TTC549 (cell line): ENCODE results near the gene KCNQ1.

ENCODE experiments used
- FAIRE-seq: peaks from 2 replicates; lab custom pipeline; 2012; peaks lifted over from hg19 to GRCh38; lab: Jason Lieb, UNC

Gene KCNQ1

DNA sequence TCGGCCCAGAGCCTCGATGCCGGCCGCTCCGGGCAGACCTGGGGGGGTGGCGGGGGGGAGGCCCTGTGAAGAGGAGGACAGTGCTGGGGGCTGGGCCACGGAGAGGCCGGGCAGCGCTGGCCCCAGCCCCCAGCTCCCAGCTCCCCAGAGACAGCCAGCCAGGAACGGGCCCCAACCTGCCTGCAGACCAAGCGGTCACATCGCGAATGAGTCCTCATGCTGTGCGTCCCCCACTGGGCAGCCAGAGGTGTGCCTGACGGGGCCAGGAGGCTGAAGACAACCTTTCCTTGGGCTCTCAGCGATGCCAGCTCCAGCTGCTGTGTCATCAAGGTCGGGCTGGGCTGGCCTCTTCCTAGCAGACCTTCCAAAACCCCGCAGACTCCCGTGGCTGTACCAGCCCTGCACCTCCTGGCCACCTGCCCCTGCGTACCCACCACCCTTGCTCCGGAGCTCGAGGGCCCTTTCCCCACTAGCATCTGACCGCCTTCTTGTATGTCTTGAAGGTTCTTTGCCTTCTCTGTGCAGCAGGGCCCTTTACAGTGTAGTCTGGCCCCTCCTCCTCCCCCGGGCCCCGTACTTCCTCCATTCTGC, 352.4 kb downstream of the KCNQ1 start:
- FAIRE-seq = no peak

DNA sequence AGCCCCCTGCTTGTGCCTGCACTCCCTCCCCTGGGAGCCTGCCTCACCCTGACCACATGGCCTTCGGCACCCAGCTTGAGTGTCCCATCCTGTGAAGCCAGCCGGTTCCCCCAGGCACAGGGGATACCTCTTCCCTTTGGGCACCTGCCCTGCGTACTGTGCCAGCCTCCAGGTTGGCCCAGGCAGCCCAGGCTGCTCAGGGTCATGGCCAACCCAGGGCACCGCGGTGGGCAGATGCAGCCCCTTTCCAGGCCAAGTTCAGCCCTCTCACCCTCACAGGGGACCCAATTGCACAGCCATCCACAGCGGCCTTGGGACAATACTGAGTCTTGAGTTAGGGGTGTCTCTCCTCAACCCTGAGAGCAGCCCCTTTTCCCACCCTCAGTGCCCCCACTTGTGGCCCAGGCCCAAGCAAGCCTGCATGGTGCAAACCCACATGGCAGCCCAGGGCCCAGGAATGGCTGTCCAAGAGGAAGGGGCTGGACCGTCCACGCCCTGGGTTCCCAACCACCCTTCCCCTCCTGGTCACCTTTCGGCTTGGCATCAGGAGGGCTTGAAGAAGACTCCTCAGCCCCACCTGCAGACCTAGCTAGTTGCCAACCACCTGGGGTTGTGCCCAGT, 353.0 kb downstream of the KCNQ1 start:
- FAIRE-seq = no peak

DNA sequence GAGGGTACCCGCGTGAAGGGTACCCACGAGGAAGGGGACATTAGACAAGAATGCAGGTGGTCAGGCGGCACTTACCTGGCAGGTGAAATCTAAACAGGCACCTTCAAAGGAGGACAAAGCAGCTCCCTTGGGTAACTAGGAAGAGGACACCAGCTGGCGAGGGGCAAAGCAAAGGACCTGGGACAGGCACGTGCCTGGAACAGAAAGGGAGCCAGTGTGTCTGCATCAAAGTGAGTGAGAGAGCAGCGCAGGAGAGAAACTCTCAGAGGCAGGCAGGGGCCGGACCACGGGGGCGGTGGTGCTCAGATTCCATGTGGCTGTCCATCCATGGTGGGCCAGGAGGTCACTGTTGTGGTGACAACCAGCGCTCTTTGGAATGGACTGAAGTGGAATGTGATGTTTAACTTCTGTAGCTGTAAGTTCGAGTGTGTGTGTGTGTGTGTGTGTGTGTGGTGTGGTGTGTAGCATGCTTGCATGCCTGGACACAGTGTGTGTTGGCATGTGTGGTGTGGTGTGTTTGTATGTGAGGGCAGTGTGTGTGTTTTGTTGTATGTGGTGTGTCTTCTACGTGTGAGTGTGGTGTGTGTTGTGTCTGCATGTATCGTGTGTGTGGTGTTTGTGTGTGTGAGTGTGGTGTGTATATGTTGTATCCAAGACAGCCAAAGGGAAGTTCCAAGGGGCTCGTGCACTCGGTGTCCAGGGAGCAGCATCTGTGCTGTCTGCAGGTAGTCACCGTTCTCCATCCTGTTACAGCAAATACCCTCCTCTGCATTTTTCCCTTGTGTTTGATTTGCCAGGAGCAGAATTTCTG, 354.3 kb downstream of the KCNQ1 start:
- FAIRE-seq = no peak

DNA sequence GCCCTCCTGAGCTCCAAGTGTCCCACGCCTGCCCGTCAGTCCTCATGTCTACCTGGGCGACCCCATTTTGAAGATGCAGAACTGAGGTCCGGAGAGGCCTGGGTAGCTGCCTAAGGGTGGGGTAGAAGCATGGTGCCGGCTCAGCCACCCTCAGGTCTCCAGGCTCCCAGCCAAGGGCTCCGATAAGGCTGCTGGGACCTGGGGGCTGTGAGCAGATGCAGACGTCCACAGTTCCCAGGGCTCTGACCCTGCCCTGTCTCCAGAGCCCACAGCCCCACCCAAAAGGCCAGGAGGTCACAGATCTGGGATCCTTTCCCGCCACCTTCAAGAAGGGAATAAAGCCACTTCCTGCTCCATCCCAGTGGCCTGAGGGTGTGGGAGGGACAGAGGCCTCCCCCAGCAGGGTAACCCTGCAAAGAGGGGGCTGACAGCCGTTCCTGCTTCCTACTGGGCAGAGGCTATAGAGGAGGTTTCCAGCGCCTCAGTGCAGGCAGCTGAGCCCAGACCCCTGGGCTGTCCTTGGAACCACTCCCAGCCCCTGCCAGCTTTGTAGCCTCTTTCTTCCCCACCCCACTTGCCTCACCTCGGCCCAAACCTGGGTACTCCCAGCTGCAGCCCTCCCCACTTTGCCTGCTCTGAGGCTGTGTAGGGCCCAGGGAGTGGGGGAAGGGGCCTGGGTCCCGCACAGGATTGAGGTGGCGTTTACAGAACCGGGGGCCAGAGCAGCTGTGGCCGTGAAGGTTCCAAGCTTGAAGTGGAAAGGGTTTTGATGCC, 355.3 kb downstream of the KCNQ1 start:
- no peak for FAIRE-seq

DNA sequence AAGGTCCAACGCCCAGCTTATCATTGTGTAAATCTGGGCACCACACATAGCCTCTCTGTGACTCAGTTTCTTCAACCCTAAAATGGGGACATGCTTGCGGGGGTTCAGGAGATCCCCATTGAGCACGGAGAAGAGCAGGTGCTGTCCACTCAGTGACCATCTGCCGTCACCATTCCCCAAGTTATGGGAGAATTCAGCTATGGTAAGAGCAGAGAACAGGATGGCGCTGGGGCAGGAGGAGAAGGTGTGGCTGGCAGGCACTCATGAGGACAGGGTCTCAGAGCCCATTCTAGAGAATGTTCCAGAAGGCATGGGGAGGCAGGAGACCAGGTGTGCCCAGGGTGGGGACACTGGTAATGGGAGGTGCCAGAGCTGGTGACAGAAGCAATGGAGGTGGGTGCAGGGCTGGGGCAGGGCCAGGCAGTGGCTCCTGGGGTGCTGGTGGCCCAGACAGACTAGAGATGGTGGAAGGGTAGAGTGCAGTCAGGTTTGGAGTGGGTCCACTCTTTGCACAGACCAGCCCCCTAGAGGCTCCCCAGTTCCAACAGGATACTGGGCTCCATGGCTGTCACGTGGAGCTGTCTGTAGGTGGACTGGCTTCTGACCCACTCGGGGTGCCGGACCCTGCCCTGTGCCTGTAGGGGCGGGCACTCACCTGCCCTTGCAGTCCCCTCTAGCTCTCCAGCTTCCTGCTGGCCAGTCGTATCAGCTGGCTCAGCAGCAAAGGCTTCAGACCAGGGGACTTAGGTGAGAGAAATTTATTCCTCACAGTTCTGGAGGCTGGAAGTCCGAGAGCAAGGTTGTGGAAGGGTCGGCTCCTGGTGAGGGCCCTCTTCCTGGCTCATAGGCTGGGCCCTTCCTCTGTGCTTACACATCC, 356.1 kb downstream of the KCNQ1 start:
- no peak for FAIRE-seq

DNA sequence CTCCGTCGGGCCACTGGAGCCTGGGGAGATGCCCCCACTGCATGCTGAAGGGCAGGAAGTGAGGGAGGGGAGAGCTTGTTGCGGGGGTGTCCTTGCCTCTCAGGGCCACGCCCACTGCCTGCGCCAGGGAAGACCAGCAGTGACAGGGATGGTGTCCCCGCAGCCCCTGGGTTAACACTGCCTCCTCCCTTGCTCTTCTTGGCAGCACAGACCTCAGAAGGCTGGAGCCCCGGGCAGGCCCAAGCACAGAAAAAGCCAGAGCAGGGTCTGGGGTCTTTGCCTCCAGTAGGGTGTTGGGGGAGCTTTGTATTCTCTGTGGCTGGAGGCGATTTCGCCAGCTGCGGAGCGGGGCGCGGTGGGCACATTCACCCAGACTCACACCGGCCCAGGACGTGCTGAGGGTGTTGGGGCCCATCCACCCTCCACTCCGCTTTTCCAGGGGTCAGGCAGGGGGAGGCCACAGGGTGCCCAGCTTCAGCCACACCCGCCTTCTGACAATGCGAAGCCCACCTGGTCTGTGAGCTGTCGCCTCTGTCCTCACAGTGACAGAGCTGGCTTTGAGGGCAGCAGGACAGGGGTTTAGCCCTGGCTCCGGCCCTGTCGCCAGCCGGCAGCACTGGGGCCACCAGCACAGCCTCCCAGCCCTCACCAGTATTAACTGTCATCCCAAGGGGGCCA, 357.0 kb downstream of the KCNQ1 start:
- no peak for FAIRE-seq

DNA sequence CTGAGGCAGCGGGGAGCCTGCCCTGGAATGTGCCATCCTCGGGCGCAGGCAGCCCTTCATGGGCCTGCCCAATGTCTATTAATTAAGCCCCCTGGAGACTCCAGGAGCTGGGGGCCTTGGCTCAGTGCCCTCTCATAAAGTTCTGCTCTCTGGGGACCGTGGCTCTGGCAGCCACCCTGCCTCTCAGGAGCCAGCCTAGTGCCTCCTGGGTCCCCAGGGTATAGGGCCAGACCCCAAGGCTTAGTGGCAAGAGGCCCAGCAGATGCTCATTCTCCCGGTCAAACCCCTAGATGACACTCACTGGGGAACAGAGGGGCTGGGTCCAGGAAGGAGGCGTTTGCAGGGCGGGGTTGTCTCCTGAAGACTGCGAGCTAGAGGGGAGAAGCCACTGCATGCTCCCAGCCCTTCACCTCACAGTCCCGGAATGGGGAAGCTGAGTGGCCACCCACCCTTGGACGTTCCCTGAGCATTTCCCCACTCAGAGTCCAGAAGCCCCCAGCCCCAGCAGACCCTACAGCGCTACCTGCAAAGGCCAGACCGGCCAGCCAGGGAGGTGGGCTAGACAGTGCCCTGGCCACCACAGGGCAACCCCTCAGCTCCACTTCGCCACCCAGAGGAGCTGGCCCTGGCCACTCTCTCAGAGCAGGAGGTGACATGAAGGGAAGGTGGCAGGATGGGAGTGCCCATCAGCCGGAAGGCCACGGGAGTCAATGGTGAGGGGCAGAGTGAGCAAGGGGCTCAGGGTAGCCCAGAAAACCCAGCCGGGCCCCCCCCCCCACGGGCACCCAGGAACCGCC, 357.8 kb downstream of the KCNQ1 start:
- FAIRE-seq = no peak

DNA sequence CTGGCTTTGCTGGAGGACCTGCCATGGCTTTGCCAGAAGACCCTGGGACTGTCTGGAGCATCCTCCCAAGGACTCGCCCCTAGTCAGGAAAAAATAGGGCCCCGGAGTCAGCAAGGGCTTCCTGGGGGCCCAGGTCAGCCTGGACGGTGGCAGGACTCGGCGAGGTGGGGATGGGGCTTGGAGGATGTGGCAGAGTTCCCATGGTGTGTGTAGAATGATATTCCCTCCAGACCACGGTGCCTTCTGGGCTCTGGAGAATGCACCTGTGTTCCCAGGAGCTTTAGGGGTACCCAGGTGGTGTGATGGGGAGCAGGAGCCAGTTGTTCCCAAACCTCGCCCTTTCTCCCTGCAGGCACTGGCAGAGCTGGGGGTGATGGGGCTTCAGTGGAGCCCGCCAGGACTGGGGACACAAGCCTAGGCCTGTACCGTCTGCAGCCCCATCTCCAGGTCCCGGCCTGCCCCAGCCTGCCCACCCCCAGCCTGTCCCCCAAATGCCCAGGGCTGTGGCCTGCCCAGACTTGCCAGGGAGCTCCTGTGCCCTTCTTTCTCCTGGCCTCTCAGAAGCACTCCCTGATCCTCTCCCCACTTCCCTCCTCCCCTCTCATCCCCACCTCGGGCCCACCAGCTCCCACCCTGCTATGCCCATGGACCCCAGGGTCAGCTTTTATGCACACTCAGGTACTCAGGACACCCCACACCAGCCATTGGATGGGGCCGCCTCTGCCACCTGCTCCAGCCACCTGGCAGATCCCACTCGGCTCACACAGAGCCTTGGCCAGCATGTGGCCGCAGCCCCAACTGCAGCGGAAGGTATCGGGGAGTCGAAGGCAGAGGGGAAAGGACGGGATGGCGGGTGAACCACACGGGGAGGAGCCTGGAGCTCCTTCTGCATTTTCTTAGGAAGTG, 358.6 kb downstream of the KCNQ1 start:
- no peak for FAIRE-seq

DNA sequence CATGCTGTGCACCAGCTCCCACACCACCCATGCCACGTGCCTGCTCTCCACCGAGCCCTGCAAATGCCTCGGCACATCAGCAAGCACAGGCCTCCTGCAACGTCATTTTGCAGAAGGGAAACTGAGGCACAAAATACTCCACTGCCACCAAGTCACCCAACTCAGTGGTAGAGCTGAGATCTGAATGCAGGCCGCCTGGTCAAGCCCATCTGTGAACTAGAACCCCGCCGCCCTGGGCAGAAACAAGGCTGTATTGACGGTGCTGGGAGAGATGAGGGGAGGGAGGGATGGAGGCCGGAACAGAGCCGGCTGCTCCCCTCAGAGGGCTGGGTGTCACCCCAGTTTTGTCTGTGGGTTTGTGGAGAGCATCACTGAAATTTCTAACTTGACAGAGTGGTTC, 359.4 kb downstream of the KCNQ1 start:
- no peak for FAIRE-seq

DNA sequence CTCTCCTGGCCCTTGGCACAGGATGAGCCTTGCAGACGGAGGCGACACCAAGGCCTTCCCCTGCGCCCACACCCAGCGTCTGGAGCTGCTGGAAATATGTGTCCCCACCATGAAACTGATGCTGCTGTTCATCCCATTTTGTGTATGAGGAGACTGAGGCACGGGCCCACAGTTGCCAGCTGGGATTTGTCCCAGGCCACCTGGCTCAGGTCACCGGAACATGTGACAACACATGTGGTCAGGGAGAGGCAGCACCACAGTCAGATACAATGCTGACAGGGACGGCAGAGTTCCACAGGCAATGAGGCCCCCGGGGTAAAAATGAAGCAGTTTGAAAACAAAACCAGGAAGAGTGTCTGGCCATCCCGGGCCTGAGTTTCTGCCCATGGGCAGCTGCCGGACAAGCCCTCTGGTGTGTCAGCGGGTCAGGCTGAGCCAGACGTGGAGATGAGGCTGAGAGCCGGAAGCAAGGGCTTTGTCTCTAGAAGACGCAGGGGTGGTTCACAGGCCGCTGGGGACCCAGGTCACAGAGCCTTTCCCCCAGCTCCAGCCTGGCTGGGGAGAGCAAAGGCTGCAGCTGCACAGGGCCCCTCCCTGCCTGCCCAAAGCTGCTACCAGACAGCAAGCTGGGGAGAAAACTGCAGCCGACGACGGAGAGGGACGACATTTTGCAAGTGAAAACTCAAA, 360.0 kb downstream of the KCNQ1 start:
- FAIRE-seq = no peak

DNA sequence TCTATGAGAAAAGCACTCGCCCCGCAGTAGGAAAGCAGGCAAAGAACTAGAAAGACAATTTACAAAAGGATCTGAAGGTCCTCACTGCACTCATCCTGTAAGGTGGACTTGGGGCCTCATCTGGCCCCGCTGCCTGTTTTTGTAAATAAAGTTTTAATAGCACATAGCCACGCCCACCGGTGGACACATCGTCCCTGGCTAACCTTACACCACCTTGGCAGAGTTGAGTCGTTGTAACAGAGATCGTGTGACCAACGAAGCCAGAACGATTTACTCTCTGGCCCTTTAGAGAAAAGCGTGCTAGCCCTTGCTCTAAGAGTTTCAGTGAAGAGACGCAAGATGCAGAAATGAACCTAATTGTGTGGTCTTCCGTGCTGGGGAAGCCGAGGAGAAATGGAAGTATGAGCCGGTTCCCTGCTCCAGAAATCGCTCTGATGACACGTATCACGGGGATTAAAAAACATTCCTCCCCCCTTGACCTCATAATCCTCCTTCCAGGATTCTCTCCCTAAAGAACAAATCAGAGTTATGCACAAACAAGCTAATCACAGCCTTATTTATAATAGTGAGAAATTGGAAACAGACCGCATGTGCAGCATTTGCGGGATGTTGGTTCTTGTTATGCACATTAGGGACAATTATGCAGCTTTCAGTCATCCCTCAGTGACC, 360.7 kb downstream of the KCNQ1 start:
- no peak for FAIRE-seq

DNA sequence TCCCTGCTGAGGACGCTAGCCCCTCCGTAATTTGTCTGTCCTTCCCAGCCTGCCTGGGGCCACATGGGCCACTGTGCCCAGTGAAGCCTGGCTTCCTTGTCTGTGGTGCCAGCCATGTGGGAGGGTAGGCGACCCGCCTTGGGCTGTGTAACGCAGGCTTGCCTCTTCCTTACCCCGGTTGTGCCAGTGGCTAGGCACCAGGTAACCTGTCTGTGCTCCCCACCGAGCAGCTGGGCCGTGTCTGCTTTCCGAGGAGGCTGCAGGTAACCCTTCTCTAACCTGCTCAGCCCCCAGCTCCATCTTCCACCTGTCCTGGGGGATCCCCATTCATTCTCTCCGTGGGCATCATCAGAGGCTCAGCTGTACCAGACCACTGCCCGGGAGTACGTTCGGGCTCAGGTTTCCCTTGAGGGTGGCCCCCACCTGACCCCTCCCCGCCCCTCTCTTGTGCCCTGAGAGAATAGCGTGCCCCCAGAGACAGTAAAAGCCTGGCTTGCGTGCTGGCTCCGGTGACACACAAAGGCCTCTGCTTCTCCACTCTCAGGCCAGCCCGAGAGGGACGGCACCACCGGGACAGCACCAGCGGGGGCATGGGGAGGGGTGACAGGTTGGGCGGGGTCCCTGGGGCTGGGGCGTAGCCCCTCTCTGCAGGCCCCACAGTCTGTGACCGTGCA, 361.7 kb downstream of the KCNQ1 start:
- FAIRE-seq = no peak

DNA sequence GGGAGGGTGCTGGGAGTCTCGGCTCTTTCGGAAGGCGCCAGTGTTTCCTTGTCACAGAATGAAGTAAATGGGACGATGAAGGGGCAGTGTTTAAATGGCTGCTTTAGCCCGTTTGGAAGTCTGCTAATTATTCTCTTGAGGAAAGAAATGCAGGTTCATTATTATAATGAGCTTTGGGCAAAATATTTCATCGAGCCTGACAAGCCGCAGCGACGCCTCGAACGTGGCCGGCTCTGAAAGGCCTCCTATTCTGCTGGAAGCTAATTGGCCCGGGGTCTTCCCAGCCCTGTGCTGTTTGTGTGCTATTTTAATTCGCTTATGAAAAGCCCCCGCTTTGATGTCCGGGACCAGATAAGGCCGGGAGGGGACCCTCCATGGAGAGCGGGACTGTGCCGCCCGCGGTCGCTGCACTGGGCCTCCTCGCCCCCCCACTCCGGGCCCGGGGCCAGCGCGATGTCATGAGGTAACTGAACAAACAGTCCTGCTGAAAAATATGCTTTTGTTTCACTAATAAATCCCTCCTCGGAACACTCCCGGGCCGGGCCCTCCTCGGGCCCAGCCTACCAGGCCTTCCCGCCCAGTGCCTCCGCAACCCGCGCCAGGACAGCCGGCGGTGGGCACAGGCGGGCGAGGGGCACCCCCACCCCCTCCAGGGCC, 362.3 kb downstream of the KCNQ1 start:
- FAIRE-seq = no peak

DNA sequence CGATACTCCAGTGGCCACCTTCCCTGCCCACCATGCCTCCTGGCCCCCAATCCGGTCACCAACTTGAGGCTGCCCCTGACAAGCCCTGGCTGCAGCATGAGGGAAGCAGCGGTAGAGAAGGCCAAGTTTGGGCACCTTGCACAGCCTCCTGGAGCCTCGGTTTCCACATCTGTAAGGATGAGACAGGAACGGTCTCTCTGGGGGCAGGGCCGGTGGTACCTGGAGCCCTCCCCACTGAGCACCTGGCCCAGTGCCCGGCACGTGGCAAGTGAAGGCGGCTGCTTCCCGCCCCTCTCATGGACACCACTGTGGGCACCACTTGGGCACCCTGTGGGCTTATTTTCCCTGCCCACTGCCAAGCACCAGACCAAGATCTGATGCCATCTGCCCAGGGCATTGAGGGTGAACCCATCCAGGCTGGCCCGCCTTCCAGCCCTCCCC, 363.0 kb downstream of the KCNQ1 start:
- FAIRE-seq = no peak

DNA sequence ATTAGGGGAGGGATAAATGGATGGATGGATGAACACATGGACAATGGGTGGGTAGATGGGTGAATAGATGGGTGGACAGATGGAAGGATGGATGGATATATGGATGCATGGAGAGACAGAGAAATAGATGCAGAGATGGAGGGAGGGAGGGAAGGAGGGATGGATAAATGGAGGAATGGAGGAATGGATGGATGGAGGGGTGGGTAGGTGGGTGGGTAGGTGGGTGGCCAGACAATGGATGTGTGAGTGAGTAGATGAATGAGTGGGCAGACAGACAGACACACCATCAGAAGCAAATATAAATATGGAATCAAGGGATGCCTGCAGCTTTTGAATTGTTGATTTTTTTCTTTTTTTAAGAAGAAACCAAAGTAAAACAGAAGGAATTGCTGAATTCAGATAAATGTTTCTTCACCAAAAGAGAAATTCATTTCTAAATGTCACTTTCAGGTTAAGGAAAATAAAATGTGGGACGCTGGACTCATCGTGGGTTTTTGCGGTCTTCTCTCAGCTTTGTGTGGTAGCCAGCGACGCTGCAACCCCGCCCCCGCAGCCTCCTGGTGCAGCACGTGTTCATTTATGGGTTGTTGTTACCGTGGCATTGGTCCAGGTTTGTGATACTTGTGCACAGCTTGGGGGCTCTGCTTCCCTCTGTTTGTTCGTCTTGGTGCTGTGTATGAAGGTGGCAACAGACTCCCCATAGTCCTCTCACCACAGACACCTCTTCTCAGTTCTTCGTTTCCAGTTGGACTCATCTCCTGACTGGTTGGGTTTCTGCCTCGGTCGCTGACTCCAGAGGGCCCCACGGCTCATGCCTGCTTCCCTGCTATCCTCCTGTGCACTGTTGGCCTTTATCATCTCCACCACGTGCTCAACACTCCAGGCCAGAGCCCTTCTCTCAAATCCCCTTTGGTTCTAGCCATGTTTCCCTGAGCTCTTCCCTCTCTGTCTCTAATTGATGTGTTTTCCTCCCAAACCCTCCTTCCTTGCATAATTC, 364.3 kb downstream of the KCNQ1 start:
- no peak for FAIRE-seq

DNA sequence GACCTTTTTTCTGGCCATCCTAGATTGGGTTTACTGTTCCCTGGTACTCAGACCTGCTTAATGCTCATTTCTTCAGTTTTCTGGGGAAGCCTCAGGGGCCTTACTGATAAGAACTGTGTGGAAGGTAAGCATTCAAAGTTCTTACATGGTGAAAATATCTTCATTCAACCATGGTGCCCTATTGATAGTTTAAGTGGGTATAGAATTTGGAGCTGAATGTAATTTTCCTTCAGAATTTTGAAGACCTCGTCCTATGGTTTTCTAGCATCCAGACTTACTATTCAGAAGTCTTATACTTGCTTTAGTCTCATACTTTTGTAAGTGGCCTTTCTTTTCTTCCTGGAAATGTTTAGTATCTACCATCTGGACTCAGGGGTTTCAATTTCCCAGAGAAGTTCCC, 365.0 kb downstream of the KCNQ1 start:
- no peak for FAIRE-seq
